GM12892 (cell line): ENCODE results near the gene FAM181A.

Experiments used
- POLR2A ChIP-seq: IDR thresholded peaks from 2 replicates; pipeline ENCODE4 v1.6.1; 2011; ENCODE audit warnings: low read depth, low read length, control low read depth
- POLR2AphosphoS5 ChIP-seq: IDR thresholded peaks from 2 replicates; pipeline ENCODE4 v1.6.1; 2011; ENCODE audit warnings: low read depth, low read length, control low read depth

DNA sequence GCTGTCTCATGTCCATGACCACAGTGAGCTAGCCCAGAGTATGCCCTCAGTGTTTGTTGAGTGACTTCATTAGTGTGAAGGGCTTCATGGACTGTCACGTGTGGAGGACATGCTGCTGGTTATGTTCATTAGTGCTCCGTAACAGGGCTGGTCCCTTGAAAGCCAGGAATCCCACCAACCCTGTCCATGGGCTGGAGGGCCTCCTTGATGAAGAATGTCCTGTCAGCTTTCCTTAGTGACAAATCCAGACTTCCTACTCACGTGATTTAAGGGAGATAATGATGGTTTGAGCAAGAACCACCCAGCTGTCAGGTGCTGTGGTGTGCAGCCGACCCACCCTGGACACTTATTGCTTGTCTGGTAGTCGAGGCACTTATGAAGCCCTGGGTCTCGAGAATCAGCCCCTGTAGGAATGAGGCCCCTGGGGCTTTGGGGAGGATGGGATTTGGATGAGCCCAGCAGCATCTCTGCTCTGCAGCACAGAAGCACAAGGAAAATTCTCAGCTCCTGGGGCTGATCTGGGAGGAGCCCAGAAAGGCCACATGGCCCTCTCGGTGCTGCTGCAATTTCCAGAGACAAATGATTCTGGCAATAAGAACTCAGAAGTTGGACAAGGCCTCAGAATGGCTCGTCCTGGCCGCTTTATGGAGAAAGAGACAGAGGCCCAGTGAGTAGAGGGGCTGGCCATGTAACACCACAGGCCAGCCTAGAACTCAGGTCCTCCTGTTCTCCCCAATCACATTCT is 37.2 kb upstream of the FAM181A start:
- TF ChIP-seq POLR2AphosphoS5 (no peak), POLR2A (no peak)
